ENCODE data around the gene ASTN2.

GRCh38 chr9:116430849-116431248 lies 984.0 kb downstream of the ASTN2 start:
- TF ChIP-seq, protein P1, sequence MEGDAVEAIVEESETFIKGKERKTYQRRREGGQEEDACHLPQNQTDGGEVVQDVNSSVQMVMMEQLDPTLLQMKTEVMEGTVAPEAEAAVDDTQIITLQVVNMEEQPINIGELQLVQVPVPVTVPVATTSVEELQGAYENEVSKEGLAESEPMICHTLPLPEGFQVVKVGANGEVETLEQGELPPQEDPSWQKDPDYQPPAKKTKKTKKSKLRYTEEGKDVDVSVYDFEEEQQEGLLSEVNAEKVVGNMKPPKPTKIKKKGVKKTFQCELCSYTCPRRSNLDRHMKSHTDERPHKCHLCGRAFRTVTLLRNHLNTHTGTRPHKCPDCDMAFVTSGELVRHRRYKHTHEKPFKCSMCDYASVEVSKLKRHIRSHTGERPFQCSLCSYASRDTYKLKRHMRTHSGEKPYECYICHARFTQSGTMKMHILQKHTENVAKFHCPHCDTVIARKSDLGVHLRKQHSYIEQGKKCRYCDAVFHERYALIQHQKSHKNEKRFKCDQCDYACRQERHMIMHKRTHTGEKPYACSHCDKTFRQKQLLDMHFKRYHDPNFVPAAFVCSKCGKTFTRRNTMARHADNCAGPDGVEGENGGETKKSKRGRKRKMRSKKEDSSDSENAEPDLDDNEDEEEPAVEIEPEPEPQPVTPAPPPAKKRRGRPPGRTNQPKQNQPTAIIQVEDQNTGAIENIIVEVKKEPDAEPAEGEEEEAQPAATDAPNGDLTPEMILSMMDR (IDR thresholded peaks at IDR 0.05; ENCODE audit: extremely low read depth in 1 of 2, insufficient read depth in 1 of 2, low read depth in 1 of 2, low read length in 2 of 2), result no peak
- no peak for TF ChIP-seq EZH2 (IDR thresholded peaks at IDR 0.05; ENCODE audit: borderline replicate concordance, low read depth, low read length, severe bottlenecking)

Data from endothelial cell of umbilical vein (primary cell).